Neural cell (in vitro differentiated cells): ENCODE data around the gene GNAI1.

Experiments used
- EP300 ChIP-seq: fragments of 450-650 bp; conservative IDR thresholded peaks from 2 replicates; pipeline ENCODE4 v1.6.1; 2014; ENCODE audit warnings: antibody characterized with exemption, mild to moderate bottlenecking, moderate library complexity; ENCODE audit not compliant: poor library complexity, severe bottlenecking
- EZH2 ChIP-seq: fragments of 200-600, 300-800 bp; shearing (Covaris generic), sonication (generic); IDR thresholded peaks from 2 replicates; pipeline ENCODE4 v1.6.1; 2014; ENCODE audit warnings: antibody characterized with exemption, low read length, borderline replicate concordance, mild to moderate bottlenecking; ENCODE audit not compliant: insufficient read depth, poor library complexity, severe bottlenecking
- MXI1 ChIP-seq: fragments of 450-650 bp; conservative IDR thresholded peaks from 2 replicates; pipeline ENCODE4 v1.6.1; 2014; ENCODE audit warnings: antibody characterized with exemption, mild to moderate bottlenecking; ENCODE audit not compliant: poor library complexity, severe bottlenecking
- POLR2AphosphoS5 ChIP-seq: IDR thresholded peaks from 2 replicates; pipeline ENCODE4 v1.6.1; 2012
- REST ChIP-seq: IDR thresholded peaks from 2 replicates; pipeline ENCODE4 v1.6.1; 2012; ENCODE audit warnings: borderline replicate concordance
- TAF1 ChIP-seq: IDR thresholded peaks from 2 replicates; pipeline ENCODE4 v1.6.1; 2012; ENCODE audit warnings: low read depth
- TF ChIP-seq, protein P1 (sequence below): fragments of 450-650 bp; IDR thresholded peaks from 2 replicates; pipeline ENCODE4 v1.5.1; 2014; ENCODE audit warnings: antibody characterized with exemption, mild to moderate bottlenecking, moderate library complexity; ENCODE audit not compliant: poor library complexity, severe bottlenecking

- TF ChIP-seq MXI1 (no peak), TAF1 (no peak), EZH2 (no peak), EP300 (no peak), REST (no peak), POLR2AphosphoS5 (no peak)
- TF ChIP-seq, protein P1, sequence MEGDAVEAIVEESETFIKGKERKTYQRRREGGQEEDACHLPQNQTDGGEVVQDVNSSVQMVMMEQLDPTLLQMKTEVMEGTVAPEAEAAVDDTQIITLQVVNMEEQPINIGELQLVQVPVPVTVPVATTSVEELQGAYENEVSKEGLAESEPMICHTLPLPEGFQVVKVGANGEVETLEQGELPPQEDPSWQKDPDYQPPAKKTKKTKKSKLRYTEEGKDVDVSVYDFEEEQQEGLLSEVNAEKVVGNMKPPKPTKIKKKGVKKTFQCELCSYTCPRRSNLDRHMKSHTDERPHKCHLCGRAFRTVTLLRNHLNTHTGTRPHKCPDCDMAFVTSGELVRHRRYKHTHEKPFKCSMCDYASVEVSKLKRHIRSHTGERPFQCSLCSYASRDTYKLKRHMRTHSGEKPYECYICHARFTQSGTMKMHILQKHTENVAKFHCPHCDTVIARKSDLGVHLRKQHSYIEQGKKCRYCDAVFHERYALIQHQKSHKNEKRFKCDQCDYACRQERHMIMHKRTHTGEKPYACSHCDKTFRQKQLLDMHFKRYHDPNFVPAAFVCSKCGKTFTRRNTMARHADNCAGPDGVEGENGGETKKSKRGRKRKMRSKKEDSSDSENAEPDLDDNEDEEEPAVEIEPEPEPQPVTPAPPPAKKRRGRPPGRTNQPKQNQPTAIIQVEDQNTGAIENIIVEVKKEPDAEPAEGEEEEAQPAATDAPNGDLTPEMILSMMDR: no peak
These were observed 70.3 kb downstream of the GNAI1 start for GRCh38 chr7:80204919-80205318.
